Right lobe of liver (tissue), 4 donors: Measurements from ENCODE around the gene INO80.

Experiments used
- POLR2A ChIP-seq: fragments of 450-650 bp; IDR thresholded peaks from one replicate; pipeline ENCODE4 v1.6.1; 2017; ENCODE audit warnings: antibody characterized with exemption, mild to moderate bottlenecking
- TF ChIP-seq, protein P1 (sequence below), 4 donors: fragments of 200-600 bp in 3 of 4; fragments of 450-650 bp in 1 of 4; IDR thresholded peaks; one replicate each; pipeline versions ENCODE4 v1.5.1 to v1.8.0; 2016 to 2022; ENCODE audit warnings: antibody characterized with exemption in 4 of 4, mild to moderate bottlenecking in 2 of 4
- donor health status: DM: no; HTN: no; CAD: no.
- donor health status: DM: no; HTN: no; CAD: no.
- donor health status: DM: no; HTN: yes; CAD: no.

DNA sequence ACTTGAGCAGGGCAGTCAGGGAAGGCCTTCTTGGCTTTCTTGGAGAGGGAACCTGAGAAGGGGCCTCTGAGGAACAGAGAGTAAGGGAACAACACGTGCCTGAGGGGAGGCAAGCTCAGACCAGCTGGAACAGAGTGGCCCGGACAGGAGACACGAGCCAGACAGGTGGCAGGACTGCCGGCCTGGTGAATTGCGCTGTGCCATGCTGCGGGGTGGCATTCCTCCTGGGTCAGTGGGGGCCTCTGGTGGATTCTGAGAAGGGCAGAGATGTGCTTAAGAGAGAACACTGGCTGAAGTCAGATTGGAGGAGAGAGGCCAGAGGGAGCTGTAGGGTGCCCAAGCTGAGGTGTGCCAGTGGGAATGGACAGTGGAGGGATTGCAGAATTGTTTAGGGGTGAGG is 157.9 kb downstream of the INO80 start:
- TF ChIP-seq, protein P1, sequence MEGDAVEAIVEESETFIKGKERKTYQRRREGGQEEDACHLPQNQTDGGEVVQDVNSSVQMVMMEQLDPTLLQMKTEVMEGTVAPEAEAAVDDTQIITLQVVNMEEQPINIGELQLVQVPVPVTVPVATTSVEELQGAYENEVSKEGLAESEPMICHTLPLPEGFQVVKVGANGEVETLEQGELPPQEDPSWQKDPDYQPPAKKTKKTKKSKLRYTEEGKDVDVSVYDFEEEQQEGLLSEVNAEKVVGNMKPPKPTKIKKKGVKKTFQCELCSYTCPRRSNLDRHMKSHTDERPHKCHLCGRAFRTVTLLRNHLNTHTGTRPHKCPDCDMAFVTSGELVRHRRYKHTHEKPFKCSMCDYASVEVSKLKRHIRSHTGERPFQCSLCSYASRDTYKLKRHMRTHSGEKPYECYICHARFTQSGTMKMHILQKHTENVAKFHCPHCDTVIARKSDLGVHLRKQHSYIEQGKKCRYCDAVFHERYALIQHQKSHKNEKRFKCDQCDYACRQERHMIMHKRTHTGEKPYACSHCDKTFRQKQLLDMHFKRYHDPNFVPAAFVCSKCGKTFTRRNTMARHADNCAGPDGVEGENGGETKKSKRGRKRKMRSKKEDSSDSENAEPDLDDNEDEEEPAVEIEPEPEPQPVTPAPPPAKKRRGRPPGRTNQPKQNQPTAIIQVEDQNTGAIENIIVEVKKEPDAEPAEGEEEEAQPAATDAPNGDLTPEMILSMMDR (IDR thresholded peaks at IDR 0.05) = no peak
- TF ChIP-seq POLR2A = no peak
